BE2C (cell line): ENCODE results near the gene PPP1R1C.

Experiments used
- DNase-seq: peaks from one replicate; pipeline ENCODE4 v3.0.0-alpha.2; 2020
- H3K27me3 ChIP-seq: fragments of 250-450 bp; sonication (Bioruptor Pico); 2 replicates; pipeline ENCODE4 v1.5.1; 2020; ENCODE audit warnings: mild to moderate bottlenecking
- H3K36me3 ChIP-seq: fragments of 250-450 bp; sonication (Bioruptor Pico); 2 replicates; pipeline ENCODE4 v1.5.1; 2020; ENCODE audit warnings: mild to moderate bottlenecking
- H3K4me1 ChIP-seq: fragments of 250-450 bp; sonication (Bioruptor Pico); 2 replicates; pipeline ENCODE4 v1.5.1; 2020
- H3K4me3 ChIP-seq: 2 replicates; pipeline ENCODE4 v1.5.1; 2011; ENCODE audit warnings: low read depth, low read length
- H3K9me3 ChIP-seq: fragments of 250-450 bp; sonication (Bioruptor Pico); 2 replicates; pipeline ENCODE4 v1.5.1; 2020
- TF ChIP-seq, protein P1 (sequence below): IDR thresholded peaks from 2 replicates; pipeline ENCODE4 v1.5.1; 2012; ENCODE audit warnings: mild to moderate bottlenecking, low read depth, low read length

The PPP1R1C gene

DNA sequence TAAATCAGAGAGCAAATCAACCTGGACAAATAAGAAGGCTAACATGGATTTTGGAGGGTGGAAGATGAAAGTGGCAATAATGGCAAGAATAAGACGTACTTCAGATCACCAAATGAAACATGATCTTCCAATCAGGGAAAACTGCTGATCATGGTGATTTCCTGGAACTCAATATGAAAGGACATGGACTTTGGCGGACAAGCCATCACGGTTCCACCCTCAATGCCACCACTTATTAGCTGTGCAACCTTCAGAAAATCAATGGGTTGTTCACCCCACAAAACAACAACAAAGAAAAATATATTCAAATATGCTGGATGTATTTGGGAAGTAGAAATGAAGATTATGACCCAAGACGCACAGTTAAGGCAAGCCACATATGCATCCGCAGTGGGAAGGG lies 81.7 kb downstream of the PPP1R1C start:
- H3K36me3 ChIP-seq = no peaks in the 10 kb centered on the region
- no peaks in the 10 kb centered on the region for H3K4me1 ChIP-seq
- no peaks in the 10 kb centered on the region for H3K9me3 ChIP-seq
- no peak for DNase-seq
- TF ChIP-seq, protein P1, sequence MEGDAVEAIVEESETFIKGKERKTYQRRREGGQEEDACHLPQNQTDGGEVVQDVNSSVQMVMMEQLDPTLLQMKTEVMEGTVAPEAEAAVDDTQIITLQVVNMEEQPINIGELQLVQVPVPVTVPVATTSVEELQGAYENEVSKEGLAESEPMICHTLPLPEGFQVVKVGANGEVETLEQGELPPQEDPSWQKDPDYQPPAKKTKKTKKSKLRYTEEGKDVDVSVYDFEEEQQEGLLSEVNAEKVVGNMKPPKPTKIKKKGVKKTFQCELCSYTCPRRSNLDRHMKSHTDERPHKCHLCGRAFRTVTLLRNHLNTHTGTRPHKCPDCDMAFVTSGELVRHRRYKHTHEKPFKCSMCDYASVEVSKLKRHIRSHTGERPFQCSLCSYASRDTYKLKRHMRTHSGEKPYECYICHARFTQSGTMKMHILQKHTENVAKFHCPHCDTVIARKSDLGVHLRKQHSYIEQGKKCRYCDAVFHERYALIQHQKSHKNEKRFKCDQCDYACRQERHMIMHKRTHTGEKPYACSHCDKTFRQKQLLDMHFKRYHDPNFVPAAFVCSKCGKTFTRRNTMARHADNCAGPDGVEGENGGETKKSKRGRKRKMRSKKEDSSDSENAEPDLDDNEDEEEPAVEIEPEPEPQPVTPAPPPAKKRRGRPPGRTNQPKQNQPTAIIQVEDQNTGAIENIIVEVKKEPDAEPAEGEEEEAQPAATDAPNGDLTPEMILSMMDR = no peak
- H3K4me3 ChIP-seq = no peak overlapping the region
- no peaks in the 10 kb centered on the region for H3K27me3 ChIP-seq

DNA sequence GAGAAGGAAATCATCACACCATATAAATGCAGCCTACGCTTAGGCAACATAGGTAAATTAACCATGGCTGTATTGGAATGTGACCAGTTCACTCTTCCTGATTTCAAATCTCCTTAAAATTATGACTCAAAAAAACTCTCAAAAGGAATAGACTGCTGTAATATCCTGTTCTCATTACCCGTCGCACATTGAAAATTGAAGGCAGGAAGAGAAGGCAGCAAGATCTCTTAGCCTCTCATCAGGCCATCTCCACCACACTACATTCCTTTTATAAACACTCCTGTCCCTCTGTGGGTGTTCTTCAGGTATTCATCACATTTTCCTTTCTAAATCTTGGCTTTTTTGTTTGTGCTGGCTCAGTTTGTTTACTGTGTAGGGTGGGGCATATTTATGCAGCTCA lies 83.2 kb downstream of the PPP1R1C start:
- Histone ChIP-seq H3K4me1 (no peaks in the 10 kb centered on the region), H3K9me3 (no peaks in the 10 kb centered on the region), H3K27me3 (no peaks in the 10 kb centered on the region), H3K36me3 (no peaks in the 10 kb centered on the region), H3K4me3 (no peak overlapping the region)
- TF ChIP-seq, protein P1 = no peak
- no peak for DNase-seq

DNA sequence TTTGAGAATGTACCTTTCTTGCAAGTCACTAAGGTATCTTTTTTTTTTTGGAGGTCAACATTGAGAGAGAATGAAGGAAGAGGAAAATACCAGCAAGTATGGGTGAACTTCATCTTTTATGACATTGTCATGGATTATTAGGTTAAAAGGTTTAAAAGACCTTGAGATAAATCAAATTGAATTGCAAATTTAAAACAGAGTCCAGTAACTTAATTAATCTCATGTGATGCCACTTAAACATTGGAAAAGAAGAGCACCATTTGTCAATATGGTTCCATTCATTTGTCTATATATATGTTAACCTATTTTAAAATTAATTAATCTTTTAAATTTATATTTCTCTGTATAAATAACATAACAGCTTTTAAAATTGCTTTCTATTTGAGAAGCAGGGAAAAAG lies 83.8 kb downstream of the PPP1R1C start:
- no peaks in the 10 kb centered on the region for H3K4me1 ChIP-seq
- no peak overlapping the region for H3K4me3 ChIP-seq

DNA sequence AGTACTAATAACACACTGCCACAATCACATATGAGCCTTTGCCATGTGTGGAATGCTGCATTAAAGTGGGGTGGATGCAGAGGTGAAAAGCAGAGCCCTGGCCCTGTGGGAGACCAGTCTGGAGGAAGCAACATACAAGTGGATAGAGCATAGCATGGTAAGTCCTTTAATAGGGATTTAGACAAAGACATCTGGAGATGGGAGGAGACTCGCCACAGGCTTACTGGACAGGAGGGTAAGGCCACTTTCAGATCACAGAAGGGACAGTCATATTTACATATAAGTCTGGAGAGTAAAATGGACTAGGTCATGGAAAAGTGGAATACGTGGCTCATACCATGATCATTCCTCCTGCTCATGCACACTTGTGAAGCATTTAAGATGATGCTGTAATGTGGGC lies 84.3 kb downstream of the PPP1R1C start:
- H3K36me3 ChIP-seq = no peaks in the 10 kb centered on the region
- H3K9me3 ChIP-seq = no peaks in the 10 kb centered on the region
- no peaks in the 10 kb centered on the region for H3K4me1 ChIP-seq
- TF ChIP-seq, protein P1 = no peak
- H3K4me3 ChIP-seq = no peak overlapping the region
- no peaks in the 10 kb centered on the region for H3K27me3 ChIP-seq
- peak; percentile 8 for DNase-seq

More for the DNA sequence above, 83.8 kb downstream of the PPP1R1C start:
- DNase-seq = no peak
- TF ChIP-seq, protein P1 = no peak
- Histone ChIP-seq H3K27me3 (no peaks in the 10 kb centered on the region), H3K9me3 (no peaks in the 10 kb centered on the region), H3K36me3 (no peaks in the 10 kb centered on the region)

DNA sequence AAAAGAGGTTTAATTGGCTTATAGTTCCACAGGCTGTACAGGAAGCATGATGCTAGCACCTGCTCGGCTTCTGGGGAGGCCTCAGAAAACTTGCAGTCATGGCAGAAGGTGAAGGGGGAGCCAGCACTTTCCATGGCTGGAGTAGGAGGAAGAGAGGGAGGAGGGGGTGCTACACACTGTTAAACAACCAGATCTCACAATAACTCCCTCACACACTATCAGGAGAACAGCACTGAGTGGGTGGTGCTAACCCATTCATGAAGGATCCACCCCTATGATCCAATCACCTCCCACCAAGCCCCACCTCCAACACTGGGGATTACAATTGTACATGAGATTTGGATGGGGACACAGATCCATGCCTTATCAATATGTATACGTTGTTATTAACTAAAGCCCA lies 85.1 kb downstream of the PPP1R1C start:
- Histone ChIP-seq H3K4me1 (no peaks in the 10 kb centered on the region), H3K27me3 (no peaks in the 10 kb centered on the region), H3K4me3 (no peak overlapping the region), H3K9me3 (no peaks in the 10 kb centered on the region), H3K36me3 (no peaks in the 10 kb centered on the region)
- no peak for DNase-seq
- TF ChIP-seq, protein P1 = no peak

DNA sequence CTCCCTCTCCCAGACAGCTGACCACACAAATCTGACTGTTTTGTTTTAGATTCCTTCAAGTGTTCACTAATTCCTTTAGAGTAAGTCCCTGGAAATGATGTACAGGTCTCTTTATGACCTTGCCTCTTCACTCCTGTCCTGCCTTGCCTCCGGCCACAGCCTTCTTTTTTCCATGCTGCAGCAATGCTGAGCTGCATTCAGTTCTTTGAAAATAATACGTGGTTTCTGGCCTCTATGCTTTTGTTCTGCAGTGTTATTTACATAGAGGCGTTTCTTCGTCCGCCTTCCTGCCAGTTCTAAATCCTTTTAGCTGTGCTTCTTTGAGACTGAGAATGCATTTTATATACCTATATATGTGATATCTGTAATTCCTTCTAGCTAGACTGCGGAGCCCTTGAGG lies 87.2 kb downstream of the PPP1R1C start:
- Histone ChIP-seq H3K36me3 (no peaks in the 10 kb centered on the region), H3K27me3 (no peaks in the 10 kb centered on the region), H3K4me1 (no peaks in the 10 kb centered on the region), H3K4me3 (no peak overlapping the region), H3K9me3 (no peaks in the 10 kb centered on the region)
- DNase-seq = no peak
- TF ChIP-seq, protein P1 = no peak
